NK-92 (cell line): ENCODE measurements around the gene AICDA.

Experiments used
- DNase-seq: peaks from one replicate; lab custom pipeline; 2025; ENCODE audit not compliant: unreplicated experiment; lab: John Stamatoyannopoulos, UW

Gene AICDA

GRCh38 chr12:8556531-8557097 is 56.0 kb downstream of the AICDA start:
- DNase-seq, result no peak

DNA sequence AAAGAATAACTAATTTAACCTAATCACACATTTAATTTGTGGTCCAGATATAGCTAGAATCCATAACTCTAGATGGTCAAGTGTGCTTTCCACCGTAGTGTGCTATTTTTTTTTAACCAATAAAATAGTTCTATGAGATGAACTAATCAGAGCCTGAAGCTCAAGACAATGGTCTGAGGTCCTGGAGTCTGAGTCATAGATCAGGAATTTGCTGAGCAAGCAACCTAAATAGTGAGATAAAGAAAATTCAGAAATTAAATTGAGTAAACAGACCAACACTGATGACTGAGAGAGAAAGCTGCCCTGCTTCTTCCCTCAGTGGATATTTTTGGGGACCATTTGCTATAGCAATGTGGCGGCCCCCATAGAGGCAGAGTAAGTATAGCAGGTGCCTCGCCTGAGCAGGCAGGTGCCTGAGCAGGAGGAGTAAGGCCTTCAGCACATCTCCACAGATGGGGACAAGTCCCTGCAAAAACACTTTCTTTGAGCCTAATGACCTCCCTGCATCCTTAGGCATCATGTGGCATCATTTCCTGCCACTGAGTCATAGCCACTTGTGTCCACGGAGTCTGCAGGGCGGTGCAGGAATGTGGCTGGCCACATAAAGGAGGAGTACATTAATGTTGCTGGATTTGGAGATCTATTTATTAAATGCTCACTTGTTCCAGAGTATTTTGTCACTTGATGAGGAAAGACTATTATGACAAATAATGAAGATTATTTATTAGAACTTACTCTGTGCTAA is 58.0 kb downstream of the AICDA start:
- DNase-seq, result no peak

- no peak for DNase-seq
These were observed 59.5 kb downstream of the AICDA start for GRCh38 chr12:8553088-8553627.
